Endodermal cell (in vitro differentiated cells): ENCODE results near the gene HOXC9. TPM values are rescaled to one million over a fixed set of nuclear protein-coding genes. Genes with fewer than 3 reads are reported as not detected.
A peak's percentile ranks its signal among the peaks of the same experiment; 100 is the strongest.

Experiments used
- DNase-seq: peaks from one replicate; pipeline ENCODE4 v3.0.0-alpha.2; 2017
- H3K27ac ChIP-seq: 2 replicates; pipeline ENCODE4 v1.5.1; 2013; ENCODE audit warnings: mild to moderate bottlenecking, low read depth, low read length, moderate library complexity
- H3K27me3 ChIP-seq: 2 replicates; pipeline ENCODE4 v1.6.1; 2013; ENCODE audit warnings: mild to moderate bottlenecking, low read length, moderate library complexity; ENCODE audit not compliant: insufficient read depth, control insufficient read depth, poor library complexity, severe bottlenecking
- H3K36me3 ChIP-seq: 2 replicates; pipeline ENCODE4 v1.7.0; 2013; ENCODE audit warnings: mild to moderate bottlenecking, low read length, moderate library complexity; ENCODE audit not compliant: control insufficient read depth, insufficient read depth
- H3K4me1 ChIP-seq: one replicate; pipeline ENCODE4 v1.7.0; 2013; ENCODE audit warnings: low read length; ENCODE audit not compliant: control insufficient read depth, insufficient read depth
- H3K4me3 ChIP-seq: 2 replicates; pipeline ENCODE4 v1.5.1; 2013; ENCODE audit warnings: mild to moderate bottlenecking, low read length, moderate library complexity
- H3K9ac ChIP-seq: 2 replicates; pipeline ENCODE4 v1.6.1; 2013; ENCODE audit warnings: mild to moderate bottlenecking, low read length, moderate library complexity; ENCODE audit not compliant: poor library complexity, severe bottlenecking; ENCODE audit errors: extremely low read depth
- H3K9me3 ChIP-seq: 2 replicates; pipeline ENCODE4 v1.6.1; 2013; ENCODE audit warnings: mild to moderate bottlenecking, low read length, moderate library complexity; ENCODE audit not compliant: control insufficient read depth
- H3K27ac Mint-ChIP-seq: 2 replicates; pipeline ENCODE4 v1.8.0; 2020; ENCODE audit warnings: mixed read lengths
- H3K27me3 Mint-ChIP-seq: 2 replicates; pipeline ENCODE4 v1.8.0; 2021; ENCODE audit warnings: mild to moderate bottlenecking, mixed read lengths; ENCODE audit not compliant: insufficient read depth
- H3K36me3 Mint-ChIP-seq: 2 replicates; pipeline ENCODE4 v1.8.0; 2020; ENCODE audit warnings: low read depth, mixed read lengths
- H3K4me1 Mint-ChIP-seq: 2 replicates; pipeline ENCODE4 v1.8.0; 2020; ENCODE audit warnings: mixed read lengths
- H3K4me3 Mint-ChIP-seq: 2 replicates; pipeline ENCODE4 v1.8.0; 2020; ENCODE audit warnings: mild to moderate bottlenecking, moderate library complexity, mixed read lengths
- H3K9me3 Mint-ChIP-seq: 2 replicates; pipeline ENCODE4 v1.8.0; 2020; ENCODE audit warnings: mild to moderate bottlenecking, mixed read lengths
- WGBS, 2 experiments: methylation state at CpG; one replicate each; pipeline versions ENCODE4 v1.1.5 to v1.1.7; 2013; ENCODE audit warnings: missing lambda C conversion rate in 2 of 2, mixed read lengths in 1 of 2; ENCODE audit not compliant: insufficient coverage in 1 of 2, insufficient read length in 1 of 2; 5-methylcytosine and 5-hydroxymethylcytosine counted together
- total RNA-seq, 2 donors: library from RNA; stranded (reverse); fragmentation: NEBNext Ultra II Directional in 1 of 2; extraction: Animal tissue kit (Norgen Biotek cat#: 25700) in 1 of 2; gene quantifications; 2 replicates in 1 of 2; 3 replicates in 1 of 2; pipeline ENCODE4 v1.2.1, GENCODE V29; 2021
- TF ChIP-seq, protein P1 (sequence below): fragments of 200-600 bp; sonication (generic); conservative IDR thresholded peaks from 2 replicates; pipeline ENCODE4 v1.5.0; 2021; ENCODE audit warnings: antibody characterized with exemption, mild to moderate bottlenecking

The HOXC9 gene
- total RNA-seq, 2 donors from 2014 or later: not detected

DNA sequence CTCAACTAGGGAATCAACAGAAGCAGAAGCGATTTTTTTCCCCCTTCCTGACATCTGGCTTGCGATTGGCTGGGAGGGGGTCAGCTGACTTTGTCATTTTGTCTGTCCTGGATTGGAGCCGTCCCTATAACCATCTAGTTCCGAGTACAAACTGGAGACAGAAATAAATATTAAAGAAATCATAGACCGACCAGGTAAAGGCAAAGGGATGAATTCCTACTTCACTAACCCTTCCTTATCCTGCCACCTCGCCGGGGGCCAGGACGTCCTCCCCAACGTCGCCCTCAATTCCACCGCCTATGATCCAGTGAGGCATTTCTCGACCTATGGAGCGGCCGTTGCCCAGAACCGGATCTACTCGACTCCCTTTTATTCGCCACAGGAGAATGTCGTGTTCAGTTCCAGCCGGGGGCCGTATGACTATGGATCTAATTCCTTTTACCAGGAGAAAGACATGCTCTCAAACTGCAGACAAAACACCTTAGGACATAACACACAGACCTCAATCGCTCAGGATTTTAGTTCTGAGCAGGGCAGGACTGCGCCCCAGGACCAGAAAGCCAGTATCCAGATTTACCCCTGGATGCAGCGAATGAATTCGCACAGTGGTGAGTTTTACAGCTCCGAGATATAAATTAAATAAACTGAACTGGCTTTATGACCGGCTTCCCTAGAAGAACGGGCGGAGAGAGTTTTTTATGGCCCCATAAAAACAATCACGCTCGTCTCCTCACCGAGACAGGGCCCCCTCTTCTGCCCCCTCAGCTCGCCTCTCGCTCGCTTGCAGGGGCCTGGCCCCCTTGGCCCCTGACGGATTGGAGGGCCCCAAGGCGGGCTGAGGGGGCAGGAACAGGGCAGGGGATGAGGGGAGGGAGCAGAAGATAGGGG lies 28.6 kb downstream of the HOXC9 start, which contains the start of gene HOXC6:
Gene HOXC6, plus strand, starts transcription at position 127 of the 888 bp plus-strand sequence. Its CDS starts 82 bp downstream, at position 209.
- no peak within 1 kb of the TSS for H3K27ac Mint-ChIP-seq
- H3K27me3 ChIP-seq: peaks cover 100% of the 10 kb centered on the region
- peak; percentile 80 for DNase-seq
- no peaks in the 10 kb centered on the region for H3K36me3 ChIP-seq
- H3K4me1 ChIP-seq: no peaks in the 10 kb centered on the region
- H3K27me3 Mint-ChIP-seq: peaks cover 99% of the 10 kb centered on the region
- WGBS, 2 experiments: 8 to 17% methylated on average over 14 to 35 of the region's 36 CpGs
- no peaks in the 10 kb centered on the region for H3K36me3 Mint-ChIP-seq
- H3K4me1 Mint-ChIP-seq: peaks cover 14% of the 10 kb centered on the region
- H3K4me3 Mint-ChIP-seq: peak within 1 kb of the TSS; percentile 4
- no peak within 1 kb of the TSS for H3K4me3 ChIP-seq
- peaks cover 5% of the 10 kb centered on the region for H3K9me3 ChIP-seq
- no peak within 1 kb of the TSS for H3K27ac ChIP-seq
- no peak within 1 kb of the TSS for H3K9ac ChIP-seq
- peaks cover 3% of the 10 kb centered on the region for H3K9me3 Mint-ChIP-seq
- TF ChIP-seq, protein P1, sequence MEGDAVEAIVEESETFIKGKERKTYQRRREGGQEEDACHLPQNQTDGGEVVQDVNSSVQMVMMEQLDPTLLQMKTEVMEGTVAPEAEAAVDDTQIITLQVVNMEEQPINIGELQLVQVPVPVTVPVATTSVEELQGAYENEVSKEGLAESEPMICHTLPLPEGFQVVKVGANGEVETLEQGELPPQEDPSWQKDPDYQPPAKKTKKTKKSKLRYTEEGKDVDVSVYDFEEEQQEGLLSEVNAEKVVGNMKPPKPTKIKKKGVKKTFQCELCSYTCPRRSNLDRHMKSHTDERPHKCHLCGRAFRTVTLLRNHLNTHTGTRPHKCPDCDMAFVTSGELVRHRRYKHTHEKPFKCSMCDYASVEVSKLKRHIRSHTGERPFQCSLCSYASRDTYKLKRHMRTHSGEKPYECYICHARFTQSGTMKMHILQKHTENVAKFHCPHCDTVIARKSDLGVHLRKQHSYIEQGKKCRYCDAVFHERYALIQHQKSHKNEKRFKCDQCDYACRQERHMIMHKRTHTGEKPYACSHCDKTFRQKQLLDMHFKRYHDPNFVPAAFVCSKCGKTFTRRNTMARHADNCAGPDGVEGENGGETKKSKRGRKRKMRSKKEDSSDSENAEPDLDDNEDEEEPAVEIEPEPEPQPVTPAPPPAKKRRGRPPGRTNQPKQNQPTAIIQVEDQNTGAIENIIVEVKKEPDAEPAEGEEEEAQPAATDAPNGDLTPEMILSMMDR: no peak

DNA sequence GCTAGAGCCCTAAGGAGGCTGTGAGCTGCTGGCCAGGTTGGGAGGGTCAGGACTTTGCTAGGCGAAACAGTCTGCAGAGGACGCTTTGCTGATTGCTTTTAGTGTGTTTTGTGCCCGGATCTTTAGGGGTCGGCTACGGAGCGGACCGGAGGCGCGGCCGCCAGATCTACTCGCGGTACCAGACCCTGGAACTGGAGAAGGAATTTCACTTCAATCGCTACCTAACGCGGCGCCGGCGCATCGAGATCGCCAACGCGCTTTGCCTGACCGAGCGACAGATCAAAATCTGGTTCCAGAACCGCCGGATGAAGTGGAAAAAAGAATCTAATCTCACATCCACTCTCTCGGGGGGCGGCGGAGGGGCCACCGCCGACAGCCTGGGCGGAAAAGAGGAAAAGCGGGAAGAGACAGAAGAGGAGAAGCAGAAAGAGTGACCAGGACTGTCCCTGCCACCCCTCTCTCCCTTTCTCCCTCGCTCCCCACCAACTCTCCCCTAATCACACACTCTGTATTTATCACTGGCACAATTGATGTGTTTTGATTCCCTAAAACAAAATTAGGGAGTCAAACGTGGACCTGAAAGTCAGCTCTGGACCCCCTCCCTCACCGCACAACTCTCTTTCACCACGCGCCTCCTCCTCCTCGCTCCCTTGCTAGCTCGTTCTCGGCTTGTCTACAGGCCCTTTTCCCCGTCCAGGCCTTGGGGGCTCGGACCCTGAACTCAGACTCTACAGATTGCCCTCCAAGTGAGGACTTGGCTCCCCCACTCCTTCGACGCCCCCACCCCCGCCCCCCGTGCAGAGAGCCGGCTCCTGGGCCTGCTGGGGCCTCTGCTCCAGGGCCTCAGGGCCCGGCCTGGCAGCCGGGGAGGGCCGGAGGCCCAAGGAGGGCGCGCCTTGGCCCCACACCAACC lies 29.8 kb downstream of the HOXC9 start:
- TF ChIP-seq, protein P1: no peak
- Mint-ChIP-seq H3K4me3 (peak overlapping the region; percentile 38), H3K36me3 (no peaks in the 10 kb centered on the region), H3K27me3 (peaks cover 97% of the 10 kb centered on the region), H3K9me3 (peaks cover 3% of the 10 kb centered on the region), H3K4me1 (peaks cover 13% of the 10 kb centered on the region), H3K27ac (no peak overlapping the region)
- Histone ChIP-seq H3K4me1 (no peaks in the 10 kb centered on the region), H3K9ac (no peak overlapping the region), H3K4me3 (no peak overlapping the region), H3K27ac (no peak overlapping the region), H3K27me3 (peaks cover 100% of the 10 kb centered on the region), H3K9me3 (peaks cover 5% of the 10 kb centered on the region), H3K36me3 (no peaks in the 10 kb centered on the region)
- DNase-seq: peak; percentile 85
- WGBS, 2 experiments: 3 to 8% methylated on average over 17 to 53 of the region's 53 CpGs

DNA sequence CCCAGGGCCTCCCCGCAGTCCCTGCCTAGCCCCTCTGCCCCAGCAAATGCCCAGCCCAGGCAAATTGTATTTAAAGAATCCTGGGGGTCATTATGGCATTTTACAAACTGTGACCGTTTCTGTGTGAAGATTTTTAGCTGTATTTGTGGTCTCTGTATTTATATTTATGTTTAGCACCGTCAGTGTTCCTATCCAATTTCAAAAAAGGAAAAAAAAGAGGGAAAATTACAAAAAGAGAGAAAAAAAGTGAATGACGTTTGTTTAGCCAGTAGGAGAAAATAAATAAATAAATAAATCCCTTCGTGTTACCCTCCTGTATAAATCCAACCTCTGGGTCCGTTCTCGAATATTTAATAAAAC lies 30.5 kb downstream of the HOXC9 start:
- TF ChIP-seq, protein P1: no peak
- no peaks in the 10 kb centered on the region for H3K4me1 ChIP-seq
- H3K27ac Mint-ChIP-seq: no peak overlapping the region
- no peak overlapping the region for H3K27ac ChIP-seq
- peaks cover 5% of the 10 kb centered on the region for H3K9me3 ChIP-seq
- DNase-seq: no peak
- H3K9me3 Mint-ChIP-seq: peaks cover 3% of the 10 kb centered on the region
- peaks cover 100% of the 10 kb centered on the region for H3K27me3 ChIP-seq
- H3K4me1 Mint-ChIP-seq: peaks cover 13% of the 10 kb centered on the region
- peaks cover 97% of the 10 kb centered on the region for H3K27me3 Mint-ChIP-seq
- WGBS, 2 experiments: 20 to 25% methylated on average over 2 to 3 of the region's 7 CpGs
- H3K36me3 ChIP-seq: no peaks in the 10 kb centered on the region
- no peak overlapping the region for H3K4me3 ChIP-seq
- H3K9ac ChIP-seq: no peak overlapping the region
- H3K4me3 Mint-ChIP-seq: peak overlapping the region; percentile 38
- no peaks in the 10 kb centered on the region for H3K36me3 Mint-ChIP-seq
